ENCODE results near the gene EML6.

The EML6 gene

DNA sequence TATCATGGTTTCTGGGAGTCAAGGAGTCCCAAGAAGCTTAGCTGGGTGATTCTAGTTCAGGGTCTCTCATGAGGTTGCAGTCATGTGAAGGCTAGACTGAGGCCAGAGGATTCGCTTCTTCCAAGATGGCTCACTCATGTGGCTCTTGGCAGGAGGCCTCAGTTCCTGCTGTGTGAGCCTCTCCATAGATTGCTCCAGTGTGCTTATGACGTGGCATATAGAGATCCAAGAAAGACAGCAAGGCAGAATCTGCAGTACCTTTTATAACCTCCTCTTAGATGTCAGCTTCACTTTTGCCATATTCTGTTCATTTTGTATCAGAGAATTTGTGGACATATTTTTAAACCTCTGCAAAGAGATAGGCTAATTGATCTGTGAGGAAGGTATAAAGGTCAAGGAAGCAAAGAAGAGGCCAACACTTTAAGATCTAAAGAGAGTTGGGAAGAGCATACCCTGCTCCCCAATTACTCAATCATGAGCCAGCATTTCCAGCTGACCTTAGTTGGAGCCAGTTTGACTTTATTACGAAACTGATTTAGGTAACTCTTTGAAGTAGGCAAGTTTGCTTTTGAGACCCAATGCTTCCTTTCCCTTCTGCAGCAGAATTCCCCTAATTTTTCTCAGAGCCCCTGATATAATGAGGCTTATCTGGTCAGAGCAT is 134.7 kb downstream of the EML6 start:
- Histone ChIP-seq H3K4me1 (ENCODE audit: control insufficient read depth, low read depth, low read length) (no peaks in the 10 kb centered on the region), H3K79me1 (ENCODE audit: low read length) (no peaks in the 10 kb centered on the region), H2BK120ac (ENCODE audit: low read depth, low read length) (no peak overlapping the region), H3K36me3 (ENCODE audit: control insufficient read depth, insufficient read depth, low read length) (no peaks in the 10 kb centered on the region), H3K56ac (ENCODE audit: low read length) (no peak overlapping the region), H3K4me3 (ENCODE audit: low read length) (no peak overlapping the region), H3K9ac (ENCODE audit: low read length) (no peak overlapping the region), H4K5ac (ENCODE audit: low read length) (no peak overlapping the region), H3K27me3 (ENCODE audit: insufficient read depth, low read length, poor library complexity) (no peaks in the 10 kb centered on the region), H2BK15ac (replicated peaks; ENCODE audit: low read depth) (no peak overlapping the region), H2AK5ac (ENCODE audit: low read length) (no peak overlapping the region), H3K23ac (ENCODE audit: low read length) (no peak overlapping the region), H3K18ac (ENCODE audit: low read length) (no peak overlapping the region), H2BK5ac (ENCODE audit: low read length) (no peak overlapping the region), H4K8ac (ENCODE audit: low read depth, low read length) (no peak overlapping the region), H3K27ac (ENCODE audit: low read depth, low read length) (no peak overlapping the region), H3K4me2 (ENCODE audit: low read length) (no peak overlapping the region), H3K4ac (ENCODE audit: low read depth, low read length) (no peak overlapping the region), H3K79me2 (ENCODE audit: control insufficient read depth, insufficient read depth, low read length) (no peaks in the 10 kb centered on the region)
- WGBS (ENCODE audit: extremely low coverage, insufficient coverage, low lambda C conversion rate): no CpG with 5 or more reads among the region's 3 CpGs
- no peak for DNase-seq

DNA sequence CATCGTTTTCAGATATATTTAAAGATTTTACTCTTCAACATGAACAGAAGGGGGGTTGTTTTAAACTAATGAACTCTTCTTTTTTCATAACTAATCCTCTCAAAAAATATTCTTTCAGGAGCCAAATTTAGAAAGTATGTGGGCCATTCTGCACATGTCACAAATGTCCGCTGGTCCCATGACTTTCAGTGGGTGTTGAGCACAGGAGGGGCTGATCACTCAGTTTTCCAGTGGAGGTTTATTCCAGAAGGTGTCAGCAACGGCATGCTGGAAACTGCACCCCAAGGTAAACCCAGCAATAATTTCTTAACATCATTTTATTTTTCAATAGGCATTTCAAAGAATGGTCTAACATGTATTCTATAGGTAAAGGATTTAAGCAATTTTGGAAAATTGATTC is 136.0 kb downstream of the EML6 start:
- Histone ChIP-seq H3K23ac (ENCODE audit: low read length) (no peak overlapping the region), H3K36me3 (ENCODE audit: control insufficient read depth, insufficient read depth, low read length) (no peaks in the 10 kb centered on the region), H4K8ac (ENCODE audit: low read depth, low read length) (no peak overlapping the region), H2BK15ac (replicated peaks; ENCODE audit: low read depth) (no peak overlapping the region), H4K5ac (ENCODE audit: low read length) (no peak overlapping the region), H3K79me2 (ENCODE audit: control insufficient read depth, insufficient read depth, low read length) (no peaks in the 10 kb centered on the region), H3K4me3 (ENCODE audit: low read length) (no peak overlapping the region), H3K4me1 (ENCODE audit: control insufficient read depth, low read depth, low read length) (no peaks in the 10 kb centered on the region), H3K27ac (ENCODE audit: low read depth, low read length) (no peak overlapping the region), H3K56ac (ENCODE audit: low read length) (no peak overlapping the region), H2BK5ac (ENCODE audit: low read length) (no peak overlapping the region), H3K18ac (ENCODE audit: low read length) (no peak overlapping the region), H3K9ac (ENCODE audit: low read length) (no peak overlapping the region), H3K27me3 (ENCODE audit: insufficient read depth, low read length, poor library complexity) (no peaks in the 10 kb centered on the region), H2BK120ac (ENCODE audit: low read depth, low read length) (no peak overlapping the region), H2AK5ac (ENCODE audit: low read length) (no peak overlapping the region), H3K79me1 (ENCODE audit: low read length) (no peaks in the 10 kb centered on the region), H3K4me2 (ENCODE audit: low read length) (no peak overlapping the region), H3K4ac (ENCODE audit: low read depth, low read length) (no peak overlapping the region)
- no peak for DNase-seq
- no CpG with 5 or more reads among the region's 3 CpGs for WGBS (ENCODE audit: extremely low coverage, insufficient coverage, low lambda C conversion rate)

DNA sequence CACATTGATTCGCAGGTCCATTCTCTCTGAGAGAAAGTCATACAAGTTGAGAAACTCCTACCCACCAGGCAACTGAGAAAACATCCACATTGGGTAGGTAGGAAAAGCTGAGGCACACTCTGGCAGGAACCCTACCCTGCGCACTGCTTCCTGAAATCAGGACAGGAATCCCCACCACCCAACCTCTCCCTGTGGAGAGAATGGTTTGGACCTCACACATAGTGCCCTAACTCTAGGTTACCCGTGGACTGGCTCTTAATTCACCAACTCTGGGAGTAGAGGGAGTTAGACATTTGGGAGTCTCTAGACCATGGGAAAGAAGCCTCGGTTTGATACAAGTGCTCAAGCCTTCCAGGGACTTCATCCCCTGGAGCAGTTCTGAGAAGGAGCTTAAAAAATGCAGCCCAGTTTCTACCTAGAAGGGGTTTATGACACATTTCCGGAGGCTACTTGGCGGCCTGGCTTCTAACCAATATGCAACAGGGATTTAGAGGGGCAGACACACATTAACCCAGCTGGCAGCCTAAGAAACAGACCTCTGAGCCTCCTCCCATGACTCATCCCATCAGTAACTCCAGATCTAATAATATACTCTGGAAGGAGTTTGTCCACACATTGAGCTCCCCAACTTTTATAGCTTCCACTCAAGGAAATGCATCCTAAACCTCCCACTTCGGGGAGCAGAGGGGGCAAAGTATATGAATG is 136.7 kb downstream of the EML6 start:
- no peak overlapping the region for H4K8ac ChIP-seq (ENCODE audit: low read depth, low read length)
- no peak overlapping the region for H2BK120ac ChIP-seq (ENCODE audit: low read depth, low read length)
- no peak overlapping the region for H2AK5ac ChIP-seq (ENCODE audit: low read length)
- no peak overlapping the region for H4K5ac ChIP-seq (ENCODE audit: low read length)
- H3K4me2 ChIP-seq (ENCODE audit: low read length): no peak overlapping the region
- H3K27me3 ChIP-seq (ENCODE audit: insufficient read depth, low read length, poor library complexity): no peaks in the 10 kb centered on the region
- H3K18ac ChIP-seq (ENCODE audit: low read length): no peak overlapping the region
- H3K79me2 ChIP-seq (ENCODE audit: control insufficient read depth, insufficient read depth, low read length): no peaks in the 10 kb centered on the region
- H3K79me1 ChIP-seq (ENCODE audit: low read length): no peaks in the 10 kb centered on the region
- H3K36me3 ChIP-seq (ENCODE audit: control insufficient read depth, insufficient read depth, low read length): no peaks in the 10 kb centered on the region
- no peaks in the 10 kb centered on the region for H3K4me1 ChIP-seq (ENCODE audit: control insufficient read depth, low read depth, low read length)
- no CpG with 5 or more reads among the region's 7 CpGs for whole genome bisulfite sequencing (ENCODE audit: extremely low coverage, insufficient coverage, low lambda C conversion rate)
- no peak overlapping the region for H2BK15ac ChIP-seq (replicated peaks; ENCODE audit: low read depth)
- H3K23ac ChIP-seq (ENCODE audit: low read length): no peak overlapping the region
- no peak overlapping the region for H3K4ac ChIP-seq (ENCODE audit: low read depth, low read length)
- H3K27ac ChIP-seq (ENCODE audit: low read depth, low read length): no peak overlapping the region
- H3K4me3 ChIP-seq (ENCODE audit: low read length): no peak overlapping the region
- DNase-seq: no peak
- no peak overlapping the region for H3K9ac ChIP-seq (ENCODE audit: low read length)
- no peak overlapping the region for H3K56ac ChIP-seq (ENCODE audit: low read length)
- H2BK5ac ChIP-seq (ENCODE audit: low read length): no peak overlapping the region

DNA sequence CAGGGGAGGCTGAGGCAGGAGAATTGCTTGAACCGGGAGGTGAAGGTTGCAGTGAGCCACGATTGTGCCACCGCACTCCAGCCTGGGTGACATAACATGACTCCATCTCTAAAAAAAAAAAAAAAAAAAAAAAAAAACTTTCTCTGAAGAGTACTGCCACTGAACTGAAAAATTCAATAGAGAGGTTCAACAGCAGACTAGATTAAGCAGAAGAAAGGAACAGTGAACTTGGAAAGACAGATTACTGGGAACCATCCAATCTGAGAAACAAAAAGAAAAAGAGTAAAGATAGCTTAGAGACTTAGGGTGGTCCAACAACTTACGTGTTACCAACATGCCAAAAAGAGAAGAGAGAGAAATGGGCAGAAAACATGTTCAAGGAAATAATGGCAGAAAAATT is 138.8 kb downstream of the EML6 start:
- H3K9ac ChIP-seq (ENCODE audit: low read length): no peak overlapping the region
- no peak overlapping the region for H2AK5ac ChIP-seq (ENCODE audit: low read length)
- no peak overlapping the region for H3K23ac ChIP-seq (ENCODE audit: low read length)
- no peak overlapping the region for H3K4ac ChIP-seq (ENCODE audit: low read depth, low read length)
- H2BK120ac ChIP-seq (ENCODE audit: low read depth, low read length): no peak overlapping the region
- H2BK5ac ChIP-seq (ENCODE audit: low read length): no peak overlapping the region
- H3K4me3 ChIP-seq (ENCODE audit: low read length): no peak overlapping the region
- H4K5ac ChIP-seq (ENCODE audit: low read length): no peak overlapping the region
- no peaks in the 10 kb centered on the region for H3K4me1 ChIP-seq (ENCODE audit: control insufficient read depth, low read depth, low read length)
- no peak overlapping the region for H3K18ac ChIP-seq (ENCODE audit: low read length)
- no peaks in the 10 kb centered on the region for H3K36me3 ChIP-seq (ENCODE audit: control insufficient read depth, insufficient read depth, low read length)
- H3K4me2 ChIP-seq (ENCODE audit: low read length): no peak overlapping the region
- H3K79me2 ChIP-seq (ENCODE audit: control insufficient read depth, insufficient read depth, low read length): no peaks in the 10 kb centered on the region
- H3K27ac ChIP-seq (ENCODE audit: low read depth, low read length): no peak overlapping the region
- no peak overlapping the region for H2BK15ac ChIP-seq (replicated peaks; ENCODE audit: low read depth)
- no peaks in the 10 kb centered on the region for H3K79me1 ChIP-seq (ENCODE audit: low read length)
- no CpG with 5 or more reads among the region's 4 CpGs for WGBS (ENCODE audit: extremely low coverage, insufficient coverage, low lambda C conversion rate)
- no peak overlapping the region for H3K56ac ChIP-seq (ENCODE audit: low read length)
- H4K8ac ChIP-seq (ENCODE audit: low read depth, low read length): no peak overlapping the region
- no peak for DNase-seq
- no peaks in the 10 kb centered on the region for H3K27me3 ChIP-seq (ENCODE audit: insufficient read depth, low read length, poor library complexity)

DNA sequence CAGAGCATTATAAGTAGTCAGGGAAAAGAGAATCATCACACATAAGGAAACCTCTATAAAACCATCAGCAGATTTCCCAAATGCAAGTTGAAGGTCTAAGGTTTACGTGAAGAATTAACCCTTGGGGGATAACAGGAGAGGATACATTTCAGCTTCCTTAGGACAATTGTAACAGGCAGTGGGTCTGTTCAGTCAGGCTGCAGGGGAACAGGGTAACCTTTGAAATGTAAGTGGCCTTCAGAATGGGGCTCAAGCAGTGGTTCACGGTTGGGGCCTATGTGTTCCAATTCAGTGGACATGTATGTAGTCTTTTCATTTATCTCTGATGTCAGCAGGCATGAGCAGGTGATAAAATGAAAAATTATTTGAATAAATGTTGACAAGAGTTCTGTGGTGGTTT is 139.3 kb downstream of the EML6 start:
- Histone ChIP-seq H3K79me2 (ENCODE audit: control insufficient read depth, insufficient read depth, low read length) (no peaks in the 10 kb centered on the region), H3K36me3 (ENCODE audit: control insufficient read depth, insufficient read depth, low read length) (no peaks in the 10 kb centered on the region), H3K79me1 (ENCODE audit: low read length) (no peaks in the 10 kb centered on the region), H3K23ac (ENCODE audit: low read length) (no peak overlapping the region), H3K4me1 (ENCODE audit: control insufficient read depth, low read depth, low read length) (no peaks in the 10 kb centered on the region), H2BK15ac (replicated peaks; ENCODE audit: low read depth) (no peak overlapping the region), H3K4me2 (ENCODE audit: low read length) (no peak overlapping the region), H4K5ac (ENCODE audit: low read length) (no peak overlapping the region), H2AK5ac (ENCODE audit: low read length) (no peak overlapping the region), H3K27ac (ENCODE audit: low read depth, low read length) (no peak overlapping the region), H2BK5ac (ENCODE audit: low read length) (no peak overlapping the region), H3K4ac (ENCODE audit: low read depth, low read length) (no peak overlapping the region), H3K9ac (ENCODE audit: low read length) (no peak overlapping the region), H3K4me3 (ENCODE audit: low read length) (no peak overlapping the region), H3K56ac (ENCODE audit: low read length) (no peak overlapping the region), H4K8ac (ENCODE audit: low read depth, low read length) (no peak overlapping the region), H3K27me3 (ENCODE audit: insufficient read depth, low read length, poor library complexity) (no peaks in the 10 kb centered on the region), H2BK120ac (ENCODE audit: low read depth, low read length) (no peak overlapping the region), H3K18ac (ENCODE audit: low read length) (no peak overlapping the region)
- no CpG with 5 or more reads among the region's 2 CpGs for WGBS (ENCODE audit: extremely low coverage, insufficient coverage, low lambda C conversion rate)
- DNase-seq: no peak

DNA sequence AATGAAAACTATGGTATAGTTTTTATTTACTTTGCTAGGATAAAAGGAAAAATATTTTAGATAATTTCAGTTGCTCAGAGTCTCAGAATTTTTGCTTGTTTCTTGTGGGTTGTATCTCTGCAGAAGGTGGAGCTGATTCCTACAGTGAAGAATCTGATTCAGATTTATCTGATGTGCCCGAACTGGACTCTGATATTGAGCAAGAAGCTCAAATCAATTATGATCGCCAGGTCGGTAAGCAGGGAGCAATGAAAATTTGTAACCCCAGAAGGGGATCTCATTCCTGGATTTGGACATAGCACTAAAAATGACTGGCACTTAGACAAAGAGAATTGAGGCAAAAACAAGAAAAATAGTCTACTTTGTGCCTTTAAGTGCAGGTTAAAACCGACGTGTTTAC is 140.2 kb downstream of the EML6 start:
- Histone ChIP-seq H3K56ac (ENCODE audit: low read length) (no peak overlapping the region), H3K4me1 (ENCODE audit: control insufficient read depth, low read depth, low read length) (no peaks in the 10 kb centered on the region), H2BK15ac (replicated peaks; ENCODE audit: low read depth) (no peak overlapping the region), H3K4me2 (ENCODE audit: low read length) (no peak overlapping the region), H4K5ac (ENCODE audit: low read length) (no peak overlapping the region), H3K27me3 (ENCODE audit: insufficient read depth, low read length, poor library complexity) (no peaks in the 10 kb centered on the region), H3K4ac (ENCODE audit: low read depth, low read length) (no peak overlapping the region), H2AK5ac (ENCODE audit: low read length) (no peak overlapping the region), H3K27ac (ENCODE audit: low read depth, low read length) (no peak overlapping the region), H3K18ac (ENCODE audit: low read length) (no peak overlapping the region), H3K9ac (ENCODE audit: low read length) (no peak overlapping the region), H3K79me2 (ENCODE audit: control insufficient read depth, insufficient read depth, low read length) (no peaks in the 10 kb centered on the region), H4K8ac (ENCODE audit: low read depth, low read length) (no peak overlapping the region), H2BK5ac (ENCODE audit: low read length) (no peak overlapping the region), H3K23ac (ENCODE audit: low read length) (no peak overlapping the region), H2BK120ac (ENCODE audit: low read depth, low read length) (no peak overlapping the region), H3K4me3 (ENCODE audit: low read length) (no peak overlapping the region), H3K36me3 (ENCODE audit: control insufficient read depth, insufficient read depth, low read length) (no peaks in the 10 kb centered on the region), H3K79me1 (ENCODE audit: low read length) (no peaks in the 10 kb centered on the region)
- DNase-seq: no peak
- no CpG with 5 or more reads among the region's 5 CpGs for WGBS (ENCODE audit: extremely low coverage, insufficient coverage, low lambda C conversion rate)

Data from mesendoderm (in vitro differentiated cells).